AG04450 (cell line): ENCODE data around the gene HIF3A. TPM values are rescaled to one million over a fixed set of nuclear protein-coding genes. Genes with fewer than 3 reads are reported as not detected.

Experiments used
- CTCF ChIA-PET: fragments of 300-600, 350-600 bp; formaldehyde crosslinking; extraction: SDS; loops from one replicate; lab custom pipeline; 2022; ENCODE audit warnings: antibody characterized with exemption, inconsistent platforms; lab: Charles Lee
- POLR2A ChIA-PET: fragments of 350-600 bp; formaldehyde crosslinking; extraction: SDS; loops from one replicate; lab custom pipeline; 2021; ENCODE audit warnings: antibody characterized with exemption, inconsistent platforms; lab: Yijun Ruan, JAX
- DNase-seq: peaks from one replicate; pipeline ENCODE4 v3.0.0-alpha.2; 2011; ENCODE audit warnings: low read depth, low spot score
- H3K27ac ChIP-seq: one replicate; pipeline ENCODE4 v1.5.1; 2012; ENCODE audit warnings: low read depth, low read length, control low read depth
- H3K27me3 ChIP-seq: one replicate; pipeline ENCODE4 v1.6.0; 2012; ENCODE audit warnings: low read length; ENCODE audit not compliant: control insufficient read depth, insufficient read depth
- H3K4me3 ChIP-seq: 2 replicates; pipeline ENCODE4 v1.5.1; 2011; ENCODE audit warnings: mild to moderate bottlenecking, low read depth, low read length, control low read depth
- H3K9me3 ChIP-seq: 2 replicates; pipeline ENCODE4 v1.5.1; 2012; ENCODE audit warnings: low read length; ENCODE audit not compliant: control insufficient read depth, insufficient read depth
- polyA plus RNA-seq: library from polyadenylated mRNA; depleted of rRNA; stranded (reverse); fragments of >200 nt; gene quantifications from 2 replicates; pipeline ENCODE4 v1.2.3, GENCODE V29; 2011
- TF ChIP-seq, protein P1 (sequence below): IDR thresholded peaks from 2 replicates; pipeline ENCODE4 v1.5.1; 2011; ENCODE audit warnings: low read depth, low read length, control low read depth, inconsistent platforms

Gene HIF3A
- polyA plus RNA-seq, 1 experiment = 0.21 TPM

DNA sequence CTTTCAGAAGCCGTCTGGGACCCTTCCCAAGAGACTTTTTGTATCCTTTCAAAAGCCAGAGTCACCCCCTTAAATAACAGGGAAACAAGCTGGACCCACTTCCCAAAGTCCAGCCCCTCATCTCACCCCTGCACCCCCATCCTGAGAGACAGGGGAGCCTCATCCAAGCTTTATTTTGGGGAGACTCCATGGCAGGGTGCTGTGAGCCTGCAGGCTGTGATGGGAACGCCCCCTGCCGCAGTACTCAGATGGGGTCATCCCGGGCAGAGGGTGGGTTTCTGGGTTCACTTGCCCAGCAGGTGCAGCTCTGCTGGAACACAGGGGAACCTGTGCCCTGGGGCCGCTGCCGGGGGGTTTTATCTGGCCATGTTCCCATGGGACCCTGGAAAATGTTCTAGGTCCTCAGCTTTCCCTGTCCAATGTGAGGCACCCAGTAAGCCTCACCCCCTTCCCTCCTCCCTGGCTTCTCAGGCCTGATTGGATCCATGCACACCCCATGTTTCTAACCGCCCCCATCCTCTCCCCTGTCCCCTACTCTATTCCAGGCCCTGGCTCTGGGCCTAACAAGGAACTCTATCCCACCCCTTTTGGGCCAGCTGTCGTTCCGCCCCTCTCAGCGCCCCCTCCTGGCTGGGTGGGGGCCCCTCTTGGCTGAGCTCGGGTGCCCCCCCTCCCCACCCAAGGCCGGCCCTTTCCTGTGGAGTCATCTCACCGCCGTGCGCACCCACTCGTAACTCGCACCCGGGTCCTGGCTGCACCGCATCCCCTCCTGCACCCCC is 1.0 kb downstream of the HIF3A start:
- Histone ChIP-seq H3K27me3 (peaks cover 17% of the 10 kb centered on the region), H3K4me3 (no peak overlapping the region), H3K27ac (no peak overlapping the region), H3K9me3 (no peaks in the 10 kb centered on the region; the same call in none of the 2 replicates)
- ChIA-PET CTCF (interaction anchor here (1.3 kb wide), 1 partner anchor 98 kb away, joined by 5 read pairs; no protein-coding TSS in a partner anchor), POLR2A (no interaction called here)
- DNase-seq = no peak
- TF ChIP-seq, protein P1, sequence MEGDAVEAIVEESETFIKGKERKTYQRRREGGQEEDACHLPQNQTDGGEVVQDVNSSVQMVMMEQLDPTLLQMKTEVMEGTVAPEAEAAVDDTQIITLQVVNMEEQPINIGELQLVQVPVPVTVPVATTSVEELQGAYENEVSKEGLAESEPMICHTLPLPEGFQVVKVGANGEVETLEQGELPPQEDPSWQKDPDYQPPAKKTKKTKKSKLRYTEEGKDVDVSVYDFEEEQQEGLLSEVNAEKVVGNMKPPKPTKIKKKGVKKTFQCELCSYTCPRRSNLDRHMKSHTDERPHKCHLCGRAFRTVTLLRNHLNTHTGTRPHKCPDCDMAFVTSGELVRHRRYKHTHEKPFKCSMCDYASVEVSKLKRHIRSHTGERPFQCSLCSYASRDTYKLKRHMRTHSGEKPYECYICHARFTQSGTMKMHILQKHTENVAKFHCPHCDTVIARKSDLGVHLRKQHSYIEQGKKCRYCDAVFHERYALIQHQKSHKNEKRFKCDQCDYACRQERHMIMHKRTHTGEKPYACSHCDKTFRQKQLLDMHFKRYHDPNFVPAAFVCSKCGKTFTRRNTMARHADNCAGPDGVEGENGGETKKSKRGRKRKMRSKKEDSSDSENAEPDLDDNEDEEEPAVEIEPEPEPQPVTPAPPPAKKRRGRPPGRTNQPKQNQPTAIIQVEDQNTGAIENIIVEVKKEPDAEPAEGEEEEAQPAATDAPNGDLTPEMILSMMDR = no peak

DNA sequence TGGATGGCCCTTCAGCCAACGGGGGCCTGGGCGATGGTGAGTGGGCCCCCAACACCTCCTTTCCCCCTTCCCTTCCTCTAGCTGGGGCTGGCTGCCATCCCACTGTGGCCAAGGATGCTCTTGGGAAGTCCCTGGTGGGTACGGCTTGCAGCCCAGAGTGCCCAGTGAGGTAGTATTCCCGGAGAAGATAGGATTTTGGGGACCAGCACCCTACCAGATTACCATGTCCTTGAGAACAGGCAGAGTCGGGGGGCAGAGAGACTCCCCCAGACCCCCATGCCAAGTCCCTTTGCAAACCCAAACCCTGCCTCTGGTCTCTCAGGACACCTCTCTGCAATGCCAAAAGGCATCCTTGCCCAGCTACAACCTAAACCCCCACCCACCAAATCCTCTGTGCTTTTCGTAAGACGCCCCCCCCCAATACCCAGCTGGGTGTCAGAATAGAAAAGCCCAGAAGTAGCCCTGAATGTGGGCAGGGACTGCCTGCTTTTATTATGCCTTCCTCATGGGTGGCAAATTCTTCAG is 1.7 kb downstream of the HIF3A start:
- TF ChIP-seq, protein P1 = no peak
- no peak overlapping the region for H3K4me3 ChIP-seq
- peaks cover 17% of the 10 kb centered on the region for H3K27me3 ChIP-seq
- DNase-seq = no peak
- ChIA-PET POLR2A (interaction anchor here (1.1 kb wide), 1 partner anchor 10 kb away, joined by 3 read pairs; no protein-coding TSS in a partner anchor), CTCF (no interaction called here)
- no peak overlapping the region for H3K27ac ChIP-seq
- H3K9me3 ChIP-seq = peaks cover 2% of the 10 kb centered on the region

DNA sequence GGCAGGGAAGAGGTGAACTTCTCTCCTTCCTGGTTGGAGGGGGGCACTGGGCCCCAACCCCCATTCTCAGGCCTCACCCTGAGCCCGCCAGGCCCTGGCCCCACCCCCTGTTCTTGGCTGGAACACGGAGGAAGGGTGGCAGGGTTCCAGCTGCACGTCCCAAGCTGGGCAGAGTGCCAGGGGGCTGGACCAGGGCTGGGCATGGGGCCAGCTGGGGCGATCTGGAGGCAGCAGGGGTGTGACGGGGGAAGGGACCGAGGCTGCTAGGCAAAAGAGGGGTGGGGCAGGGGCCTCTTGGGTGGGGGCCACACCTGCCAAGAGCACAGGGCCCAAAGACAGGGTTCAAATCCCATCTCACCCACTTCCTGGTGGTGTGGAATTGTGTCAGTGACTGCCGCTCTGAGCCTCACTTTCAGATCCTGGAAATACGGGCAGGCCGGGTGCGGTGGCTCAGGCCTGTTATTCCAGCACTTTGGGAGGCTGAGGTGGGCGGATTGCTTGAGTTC is 2.2 kb downstream of the HIF3A start:
- TF ChIP-seq, protein P1 = no peak
- CTCF ChIA-PET = interaction anchor here (0.5 kb wide), 1 partner anchor 101 kb away, joined by 7 read pairs; no protein-coding TSS in a partner anchor

DNA sequence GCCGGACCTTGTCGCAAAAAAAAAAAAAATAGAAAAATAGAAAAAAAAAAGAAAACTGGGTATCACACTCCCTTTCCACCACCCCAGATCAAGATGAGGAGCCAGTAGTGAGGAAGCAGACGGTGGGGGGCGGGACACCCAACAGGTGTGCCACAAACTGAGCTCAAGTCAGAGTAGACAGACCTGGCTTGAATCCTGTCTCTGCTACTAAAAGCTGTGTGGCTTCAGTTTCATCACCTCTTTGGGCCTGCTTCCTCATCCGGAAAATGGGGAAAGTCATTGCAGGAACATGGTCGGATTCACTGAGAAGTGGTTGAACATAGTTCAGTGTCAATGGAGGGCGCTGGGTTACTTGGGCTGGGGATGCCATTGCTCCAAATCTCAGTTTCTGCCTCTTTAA is 2.9 kb downstream of the HIF3A start:
- ChIA-PET CTCF (interaction anchor here (0.7 to 1.1 kb wide), 2 partner anchors 48 to 95 kb away, joined by 4 read pairs; no protein-coding TSS in a partner anchor), POLR2A (interaction anchor here (0.5 to 1.1 kb wide), 3 partner anchors 11 to 122 kb away, joined by 3 to 7 read pairs (median 3); no protein-coding TSS in a partner anchor)
- Histone ChIP-seq H3K27ac (no peak overlapping the region), H3K4me3 (no peak overlapping the region), H3K9me3 (peaks cover 12% of the 10 kb centered on the region), H3K27me3 (peaks cover 17% of the 10 kb centered on the region)
- DNase-seq = no peak
- TF ChIP-seq, protein P1 = no peak

More for the DNA sequence above, 2.2 kb downstream of the HIF3A start:
- Histone ChIP-seq H3K27me3 (peaks cover 17% of the 10 kb centered on the region), H3K9me3 (peaks cover 8% of the 10 kb centered on the region), H3K27ac (no peak overlapping the region), H3K4me3 (no peak overlapping the region)
- DNase-seq = peak; percentile 48
- POLR2A ChIA-PET = interaction anchor here (0.7 to 1.1 kb wide), 2 partner anchors 10 to 59 kb away, joined by 3 read pairs; no protein-coding TSS in a partner anchor

DNA sequence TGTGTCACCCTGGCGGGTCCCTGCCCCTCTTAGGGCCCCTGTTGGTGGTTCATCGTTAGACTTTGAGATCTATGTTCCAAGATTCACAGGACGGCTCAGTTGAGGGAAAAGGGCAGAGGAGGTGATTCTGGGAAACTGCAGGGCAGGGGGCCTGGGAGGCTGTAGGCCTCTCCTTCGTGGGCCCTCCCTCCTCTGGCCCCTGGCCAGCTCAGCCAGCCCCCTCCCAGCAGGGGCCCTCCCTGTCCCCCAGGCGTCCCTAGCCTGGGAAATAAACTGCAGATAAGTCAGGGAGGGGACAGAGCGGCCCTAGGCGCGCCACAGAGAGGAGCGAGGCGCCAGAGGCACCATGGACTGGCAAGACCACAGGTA is 6.5 kb downstream of the HIF3A start:
- TF ChIP-seq, protein P1 = no peak
- peaks cover 3% of the 10 kb centered on the region for H3K27me3 ChIP-seq
- peaks cover 23% of the 10 kb centered on the region for H3K9me3 ChIP-seq
- no peak for DNase-seq
- POLR2A ChIA-PET = no interaction called here
- CTCF ChIA-PET = no interaction called here
- no peak overlapping the region for H3K27ac ChIP-seq
- no peak overlapping the region for H3K4me3 ChIP-seq
